Ovary (tissue), 9 donors: ENCODE data around the gene GRIK4. TPM values are rescaled to one million over a fixed set of nuclear protein-coding genes. Genes with fewer than 3 reads are reported as not detected.

Experiments
- DNase-seq, 5 donors: peaks; one replicate each; pipeline ENCODE4 v3.0.0-alpha.2; 2019 to 2020
- H3K27ac ChIP-seq, 2 donors: fragments of 200-600 bp; one replicate each; pipeline versions ENCODE4 v1.5.1 to v1.8.0; 2019 to 2022
- H3K27me3 ChIP-seq: fragments of 200-600 bp; one replicate; pipeline ENCODE4 v1.8.0; 2022
- H3K36me3 ChIP-seq: fragments of 200-600 bp; sonication (generic); one replicate; pipeline ENCODE4 v1.5.1; 2019
- H3K4me1 ChIP-seq: one replicate; pipeline ENCODE4 v1.8.1; 2013; ENCODE audit warnings: mild to moderate bottlenecking, moderate library complexity; ENCODE audit not compliant: insufficient read depth
- H3K4me3 ChIP-seq: fragments of 200-600 bp; sonication (generic); one replicate; pipeline ENCODE4 v1.5.1; 2017
- H3K9me3 ChIP-seq, 2 donors: fragments of 200-600 bp in 1 of 2; sonication (generic) in 1 of 2; one replicate each; pipeline versions ENCODE4 v1.5.1 to v1.8.1; 2013 to 2019; ENCODE audit warnings: mild to moderate bottlenecking in 1 of 2, moderate library complexity in 1 of 2
- EP300 ChIP-seq: sonication (generic); formaldehyde crosslinking; IDR thresholded peaks from one replicate; pipeline ENCODE4 v1.6.1; 2017; ENCODE audit warnings: antibody characterized with exemption
- POLR2A ChIP-seq: fragments of 450-650 bp; IDR thresholded peaks from one replicate; pipeline ENCODE4 v1.6.1; 2017; ENCODE audit warnings: antibody characterized with exemption, mild to moderate bottlenecking, moderate library complexity
- WGBS, 3 donors: extraction: QIAGEN DNeasy Blood & Tissue Kit in 1 of 3; methylation state at CpG; one replicate each; pipeline versions ENCODE4 v1.1.5 to v1.1.7; 2013 to 2017; 5-methylcytosine and 5-hydroxymethylcytosine counted together
- intact Hi-C, 4 donors: fragments of 100-400 bp; cut with DNase I; formaldehyde crosslinking; loops; one replicate each; pipeline versions ENCODE4 v1.11.0 to v1.15.1; 2022 to 2023
- polyA plus RNA-seq, 2 donors: library from polyadenylated mRNA; stranded (reverse); fragments of 200-250 nt in 1 of 2; fragments of 350-450 nt in 1 of 2; fragmentation: Illumina TruSeq in 1 of 2; extraction: RNeasy Lipid Tissue Mini Kit (QIAGEN cat#74804) in 1 of 2; gene quantifications; one replicate each; pipeline ENCODE4 v1.2.3, GENCODE V29; 2013 to 2014
- total RNA-seq, 7 donors: library from RNA; depleted of rRNA in 2 of 7; stranded (reverse); fragments of >200 nt in 2 of 7; fragmentation: NEBNext Ultra II Directional in 3 of 7; extraction: Animal tissue kit (Norgen Biotek cat#: 25700) in 3 of 7; gene quantifications; one replicate each; pipeline versions ENCODE4 v1.1.0 to v1.2.4, GENCODE V29; 2016 to 2023
- TF ChIP-seq, protein P1 (sequence below), 3 donors: fragments of 450-650 bp in 2 of 3; fragments of 200-600 bp in 1 of 3; IDR thresholded peaks; one replicate each; pipeline versions ENCODE4 v1.5.1 to v1.8.0; 2016 to 2022; ENCODE audit warnings: antibody characterized with exemption in 3 of 3, mild to moderate bottlenecking in 1 of 3
- donor health status: DM: no; HTN: no; CAD: no; lungs with moderate emphysema.
- donor health status: DM: no; HTN: no; CAD: no.
- donor health status: Bipolar disorder and iron deficiency.
- donor health status: DM: yes; HTN: yes; CAD: no.
- donor health status: DM: no; HTN: no; CAD: no.
- donor health status: DM: yes; HTN: yes; CAD: no.

GRIK4 gene
- total and polyA plus RNA-seq, 9 donors: 1.3 to 13.4 (median 2.3) TPM

DNA sequence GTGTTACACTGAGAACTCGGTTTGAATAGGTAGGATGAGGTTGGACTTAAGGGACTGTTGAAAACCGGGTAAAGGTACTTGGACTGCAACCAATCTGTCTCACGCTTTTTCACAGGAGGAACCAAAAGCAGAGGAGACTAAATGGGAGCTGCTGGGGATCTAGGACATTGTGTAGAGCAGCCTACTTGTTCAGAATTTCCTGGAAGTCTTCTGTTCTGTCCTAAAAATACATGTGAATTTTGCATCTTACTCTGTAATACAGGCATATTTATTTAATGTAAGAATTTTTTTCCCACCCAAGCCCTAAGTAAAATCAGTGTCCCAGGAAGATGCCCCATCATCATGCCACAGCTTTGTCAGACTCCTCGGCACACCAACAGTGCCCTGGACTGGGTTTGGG lies 460.3 kb downstream of the GRIK4 start:
- TF ChIP-seq, protein P1, sequence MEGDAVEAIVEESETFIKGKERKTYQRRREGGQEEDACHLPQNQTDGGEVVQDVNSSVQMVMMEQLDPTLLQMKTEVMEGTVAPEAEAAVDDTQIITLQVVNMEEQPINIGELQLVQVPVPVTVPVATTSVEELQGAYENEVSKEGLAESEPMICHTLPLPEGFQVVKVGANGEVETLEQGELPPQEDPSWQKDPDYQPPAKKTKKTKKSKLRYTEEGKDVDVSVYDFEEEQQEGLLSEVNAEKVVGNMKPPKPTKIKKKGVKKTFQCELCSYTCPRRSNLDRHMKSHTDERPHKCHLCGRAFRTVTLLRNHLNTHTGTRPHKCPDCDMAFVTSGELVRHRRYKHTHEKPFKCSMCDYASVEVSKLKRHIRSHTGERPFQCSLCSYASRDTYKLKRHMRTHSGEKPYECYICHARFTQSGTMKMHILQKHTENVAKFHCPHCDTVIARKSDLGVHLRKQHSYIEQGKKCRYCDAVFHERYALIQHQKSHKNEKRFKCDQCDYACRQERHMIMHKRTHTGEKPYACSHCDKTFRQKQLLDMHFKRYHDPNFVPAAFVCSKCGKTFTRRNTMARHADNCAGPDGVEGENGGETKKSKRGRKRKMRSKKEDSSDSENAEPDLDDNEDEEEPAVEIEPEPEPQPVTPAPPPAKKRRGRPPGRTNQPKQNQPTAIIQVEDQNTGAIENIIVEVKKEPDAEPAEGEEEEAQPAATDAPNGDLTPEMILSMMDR (IDR thresholded peaks at IDR 0.05): no peak
- TF ChIP-seq EP300 (no peak), POLR2A (no peak)
- no peak for DNase-seq
- intact Hi-C loops: no loop called here
- 87 to 95% (median 89%) methylated on average over 4 of the region's 4 CpGs for WGBS, 3 donors
- H3K27ac ChIP-seq: no peak overlapping the region
- no peaks in the 10 kb centered on the region for H3K9me3 ChIP-seq
- H3K4me3 ChIP-seq: no peak overlapping the region
- no peaks in the 10 kb centered on the region for H3K4me1 ChIP-seq
- H3K27me3 ChIP-seq: no peaks in the 10 kb centered on the region
- no peaks in the 10 kb centered on the region for H3K36me3 ChIP-seq

DNA sequence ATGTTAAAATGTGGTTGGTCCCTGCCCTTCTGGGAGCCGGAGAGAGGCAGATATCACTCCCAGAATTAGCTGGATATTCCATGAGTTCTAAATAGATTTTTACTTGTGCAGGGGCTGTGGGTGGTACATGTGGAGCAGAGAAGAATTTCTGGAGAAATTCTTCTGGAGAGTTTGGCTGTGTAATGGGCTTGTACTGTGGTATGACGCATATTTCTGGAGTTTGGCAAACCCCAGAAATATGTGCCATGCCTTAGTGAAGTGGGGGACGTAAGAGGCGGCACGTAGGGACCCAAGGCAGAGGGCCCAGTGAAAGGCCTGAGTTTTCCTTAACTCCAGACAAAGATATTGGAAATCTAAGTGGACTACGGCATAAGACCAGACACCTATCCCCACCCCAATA lies 461.1 kb downstream of the GRIK4 start:
- intact Hi-C loops: no loop called here
- Histone ChIP-seq H3K36me3 (no peaks in the 10 kb centered on the region), H3K4me3 (no peak overlapping the region), H3K9me3 (no peaks in the 10 kb centered on the region), H3K27ac (no peak overlapping the region), H3K4me1 (no peaks in the 10 kb centered on the region), H3K27me3 (no peaks in the 10 kb centered on the region)
- no peak for DNase-seq
- WGBS, 3 donors: 93 to 96% (median 95%) methylated on average over 6 of the region's 6 CpGs
- no peak for TF ChIP-seq POLR2A
- TF ChIP-seq, protein P1 (IDR thresholded peaks at IDR 0.05): no peak
- no peak for TF ChIP-seq EP300

- Histone ChIP-seq H3K27ac (no peak overlapping the region), H3K9me3 (no peaks in the 10 kb centered on the region), H3K4me1 (no peaks in the 10 kb centered on the region), H3K27me3 (no peaks in the 10 kb centered on the region), H3K4me3 (no peak overlapping the region), H3K36me3 (no peaks in the 10 kb centered on the region)
- no peak for DNase-seq
- intact Hi-C loops: no loop called here
- whole genome bisulfite sequencing, 3 donors: 80 to 90% (median 82%) methylated on average over 7 of the region's 7 CpGs
- TF ChIP-seq, protein P1 (IDR thresholded peaks at IDR 0.05): no peak
- TF ChIP-seq EP300 (no peak), POLR2A (no peak)
These were observed 462.0 kb downstream of the GRIK4 start for GRCh38 chr11:120973501-120973900.

GRCh38 chr11:120974466-120974865 lies 462.9 kb downstream of the GRIK4 start:
- TF ChIP-seq EP300 (no peak), POLR2A (no peak)
- TF ChIP-seq, protein P1 (IDR thresholded peaks at IDR 0.05): no peak
- Histone ChIP-seq H3K4me1 (no peaks in the 10 kb centered on the region), H3K27ac (no peak overlapping the region), H3K4me3 (no peak overlapping the region), H3K36me3 (no peaks in the 10 kb centered on the region), H3K9me3 (no peaks in the 10 kb centered on the region), H3K27me3 (no peaks in the 10 kb centered on the region)
- intact Hi-C loops: no loop called here
- WGBS, 3 donors: 19 to 22% (median 21%) methylated on average over 9 of the region's 9 CpGs
- no peak for DNase-seq

DNA sequence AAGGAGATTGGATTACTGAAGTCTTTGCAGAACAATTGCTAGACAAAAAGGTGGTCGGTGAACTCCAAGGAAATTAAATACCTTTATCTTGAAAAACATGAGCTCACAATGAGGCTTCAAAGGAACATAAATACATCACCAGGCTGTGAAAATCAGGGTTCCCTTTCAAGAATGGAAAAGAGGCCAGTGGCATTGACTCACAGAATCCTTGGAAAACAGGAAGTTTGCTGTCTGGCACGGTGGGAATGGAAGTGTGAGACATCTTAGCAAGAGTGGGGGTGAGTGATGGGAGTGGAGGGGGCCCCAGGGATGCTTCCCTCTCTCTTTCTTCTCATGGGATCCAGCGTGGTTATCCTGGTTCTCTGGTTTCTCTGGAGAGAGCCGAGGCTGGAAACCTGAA lies 463.4 kb downstream of the GRIK4 start:
- intact Hi-C loops: no loop called here
- TF ChIP-seq POLR2A: no peak
- no peak for TF ChIP-seq EP300
- TF ChIP-seq, protein P1 (IDR thresholded peaks at IDR 0.05): no peak
- Histone ChIP-seq H3K36me3 (no peaks in the 10 kb centered on the region), H3K4me3 (no peak overlapping the region), H3K27ac (no peak overlapping the region), H3K27me3 (no peaks in the 10 kb centered on the region), H3K4me1 (no peaks in the 10 kb centered on the region), H3K9me3 (no peaks in the 10 kb centered on the region)
- DNase-seq: no peak
- 33 to 40% (median 36%) methylated on average over 4 of the region's 4 CpGs for WGBS, 3 donors
